GM12878 (cell line): ENCODE results near the gene ACVR1B. TPM values are rescaled to one million over a fixed set of nuclear protein-coding genes. Genes with fewer than 3 reads are reported as not detected.

Experiments used
- ATAC-seq: fragments of 200-7000 bp; cut with Tn5 transposase; 3 replicates; pipeline ENCODE4 v1.9.1; 2020; ENCODE audit warnings: mild to moderate bottlenecking, moderate library complexity
- BruUV-seq: library from RNA; stranded (reverse); fragments of 400-500 nt; replicated peaks from 2 replicates; lab custom pipeline; 2021; lab: Mats Ljungman, UMichigan
- CTCF ChIA-PET: fragments of 300-600 bp; sonication (Branson Sonifier 250); formaldehyde crosslinking; extraction: SDS; loops from one replicate; lab custom pipeline; 2021; ENCODE audit warnings: inconsistent platforms; lab: Yijun Ruan, JAX
- POLR2A ChIA-PET: fragments of 350-600 bp; formaldehyde crosslinking; extraction: SDS; loops from one replicate; lab custom pipeline; 2021; ENCODE audit warnings: inconsistent platforms; lab: Charles Lee
- RAD21 ChIA-PET: fragments of 300-600 bp; sonication (Branson Sonifier 250); formaldehyde crosslinking; loops from one replicate; lab custom pipeline; 2023; ENCODE audit warnings: antibody characterized with exemption; ENCODE audit not compliant: unreplicated experiment; lab: Charles Lee
- SMC1A ChIA-PET: fragments of 300-600 bp; sonication (Branson Sonifier 250); formaldehyde crosslinking; loops from one replicate; lab custom pipeline; 2023; ENCODE audit not compliant: unreplicated experiment, uncharacterized antibody; lab: Charles Lee
- DNase-seq: peaks from one replicate; pipeline ENCODE4 v3.0.0-alpha.2; 2011; ENCODE audit warnings: low read depth, low spot score
- FAIRE-seq: peaks from 3 replicates; lab custom pipeline; 2011; peaks lifted over from hg19 to GRCh38; lab: Jason Lieb, UNC
- H2AFZ ChIP-seq: 2 replicates; pipeline ENCODE4 v1.6.0; 2011; ENCODE audit warnings: low read depth, low read length, control low read depth; ENCODE audit not compliant: control insufficient read depth
- H3K27ac ChIP-seq: 2 replicates; pipeline ENCODE4 v1.5.1; 2011; ENCODE audit warnings: control low read depth; ENCODE audit not compliant: control insufficient read depth, insufficient read depth
- H3K27me3 ChIP-seq, 2 experiments: replicated peaks in 1 of 2; 2 replicates each; pipeline versions ENCODE4 v1.6.0 to v1.6.1; 2011; ENCODE audit warnings: low read length in 1 of 2; ENCODE audit not compliant: control insufficient read depth in 2 of 2, insufficient read depth in 2 of 2
- H3K36me3 ChIP-seq, 2 experiments: 2 replicates each; pipeline ENCODE4 v1.5.1; 2011; ENCODE audit warnings: low read length in 1 of 2; ENCODE audit not compliant: control insufficient read depth in 2 of 2, insufficient read depth in 2 of 2
- H3K4me1 ChIP-seq: 2 replicates; pipeline ENCODE4 v1.6.1; 2011; ENCODE audit warnings: mild to moderate bottlenecking, low read length, moderate library complexity, mixed read lengths; ENCODE audit not compliant: control insufficient read depth, insufficient read depth
- H3K4me2 ChIP-seq: 2 replicates; pipeline ENCODE4 v1.6.0; 2011; ENCODE audit warnings: control low read depth; ENCODE audit not compliant: control insufficient read depth, insufficient read depth
- H3K4me3 ChIP-seq: fragments of 200-600 bp; sonication (generic); 2 replicates; pipeline ENCODE4 v1.5.1; 2016
- H3K79me2 ChIP-seq: 2 replicates; pipeline ENCODE4 v1.6.0; 2011; ENCODE audit warnings: low read length; ENCODE audit not compliant: control insufficient read depth, insufficient read depth
- H3K9ac ChIP-seq: 2 replicates; pipeline ENCODE4 v1.8.0; 2011; ENCODE audit warnings: low read length, control low read depth, mixed read lengths; ENCODE audit not compliant: control insufficient read depth, insufficient read depth
- H3K9me3 ChIP-seq: replicated peaks from 3 replicates; pipeline ENCODE4 v1.5.1; 2011; ENCODE audit warnings: mild to moderate bottlenecking, low read length; ENCODE audit not compliant: control insufficient read depth, insufficient read depth
- H4K20me1 ChIP-seq: 2 replicates; pipeline ENCODE4 v1.6.0; 2011; ENCODE audit not compliant: control insufficient read depth, insufficient read depth
- DPF2 ChIP-seq: fragments of 450-650 bp; IDR thresholded peaks from 2 replicates; pipeline ENCODE4 v1.6.1; 2017; ENCODE audit warnings: mild to moderate bottlenecking
- EP300 ChIP-seq, 2 experiments: fragments of 150-350 bp in 1 of 2; IDR thresholded peaks; 2 replicates each; pipeline ENCODE4 v1.6.1; 2011 to 2012; ENCODE audit warnings: low read depth in 2 of 2, low read length in 2 of 2, borderline replicate concordance in 1 of 2, improper control_type of control experiment in 1 of 2, inconsistent platforms in 1 of 2; ENCODE audit not compliant: control insufficient read depth in 1 of 2
- GABPA ChIP-seq: IDR thresholded peaks from 2 replicates; pipeline ENCODE4 v1.6.1; 2014; ENCODE audit warnings: antibody characterized with exemption, low read depth, mild to moderate bottlenecking, inconsistent platforms
- RUNX3 ChIP-seq: IDR thresholded peaks from 2 replicates; pipeline ENCODE4 v1.6.1; 2012; ENCODE audit warnings: low read length, inconsistent platforms
- TARDBP ChIP-seq: IDR thresholded peaks from 2 replicates; pipeline ENCODE4 v1.6.1; 2016; ENCODE audit warnings: borderline replicate concordance
- TBL1XR1 ChIP-seq: IDR thresholded peaks from 2 replicates; pipeline ENCODE4 v1.6.1; 2012; ENCODE audit warnings: low read depth, low read length, improper control_type of control experiment
- ZNF24 ChIP-seq: fragments of 450-650 bp; IDR thresholded peaks from 2 replicates; pipeline ENCODE4 v1.6.1; 2017; ENCODE audit warnings: antibody characterized with exemption, mild to moderate bottlenecking
- WGBS: methylation state at CpG from one replicate; pipeline ENCODE4 v1.1.6; 2016; ENCODE audit warnings: low lambda C conversion rate; ENCODE audit not compliant: insufficient replicate concordance, insufficient coverage; ENCODE audit errors: missing lambda C conversion rate; 5-methylcytosine and 5-hydroxymethylcytosine counted together
- in situ Hi-C: fragments of 300-500 bp; cut with MboI; formaldehyde crosslinking; loops from 9 replicates; pipeline ENCODE4 v1.14.3; 2018; ENCODE audit warnings: mixed read lengths
- intact Hi-C: fragments of 100-400 bp; cut with micrococcal nuclease; formaldehyde crosslinking; loops from one replicate; pipeline ENCODE4 v1.14.2; 2022; ENCODE audit not compliant: unreplicated experiment
- polyA plus RNA-seq, 11 experiments: library from polyadenylated mRNA; depleted of rRNA in 4 of 11; unstranded in 6 of 11; stranded (reverse) in 5 of 11; fragments of >200 nt; fragmentation: Nextera tagmentation in 4 of 11; fragmentation: Illumina TruSeq in 1 of 11; extraction: Ambion mirVana in 4 of 11; extraction: Trizol in 1 of 11; gene quantifications; 1 replicate in 1 of 11; 2 replicates in 10 of 11; pipeline versions ENCODE4 v1.2.1 to v1.2.3, GENCODE V29; 2011 to 2016; ENCODE audit warnings: inconsistent platforms in 2 of 11, missing spikeins in 2 of 11, low read depth in 1 of 11
- total RNA-seq, 4 experiments: library from RNA; depleted of rRNA in 3 of 4; stranded (reverse); fragments of >200 nt in 3 of 4; fragmentation: Illumina TruSeq in 1 of 4; extraction: Trizol in 1 of 4; gene quantifications; 2 replicates each; pipeline versions ENCODE4 v1.2.1 to v1.2.3, GENCODE V29; 2013 to 2021
- TF ChIP-seq, protein P1 (sequence below): fragments of 450-650 bp; IDR thresholded peaks from 2 replicates; pipeline ENCODE4 v1.6.1; 2016; ENCODE audit warnings: mild to moderate bottlenecking
- TF ChIP-seq, protein P2 (sequence below): fragments of 450-650 bp; IDR thresholded peaks from 2 replicates; pipeline ENCODE4 v1.6.1; 2017; ENCODE audit warnings: mild to moderate bottlenecking
- TF ChIP-seq, protein P3 (sequence below): fragments of 450-650 bp; IDR thresholded peaks from 2 replicates; pipeline ENCODE4 v1.6.1; 2017; ENCODE audit warnings: low read depth, mild to moderate bottlenecking, moderate library complexity
- TF ChIP-seq, protein P4 (sequence below): IDR thresholded peaks from 2 replicates; pipeline ENCODE4 v1.6.1; 2011; ENCODE audit warnings: borderline replicate concordance, low read depth, mild to moderate bottlenecking, moderate library complexity, low read length; ENCODE audit not compliant: insufficient read depth, poor library complexity, severe bottlenecking
- TF ChIP-seq, protein P5 (sequence below): fragments of 450-650 bp; IDR thresholded peaks from 2 replicates; pipeline ENCODE4 v1.6.1; 2016; ENCODE audit warnings: mild to moderate bottlenecking, moderate library complexity, borderline replicate concordance

Gene ACVR1B
- total and polyA plus RNA-seq, 10 of the 15 experiments (the other 5 are each of a cell fraction or from before 2014, with no cell fraction given) = 0.02 to 0.69 (median 0.16) TPM; not detected in 2

DNA sequence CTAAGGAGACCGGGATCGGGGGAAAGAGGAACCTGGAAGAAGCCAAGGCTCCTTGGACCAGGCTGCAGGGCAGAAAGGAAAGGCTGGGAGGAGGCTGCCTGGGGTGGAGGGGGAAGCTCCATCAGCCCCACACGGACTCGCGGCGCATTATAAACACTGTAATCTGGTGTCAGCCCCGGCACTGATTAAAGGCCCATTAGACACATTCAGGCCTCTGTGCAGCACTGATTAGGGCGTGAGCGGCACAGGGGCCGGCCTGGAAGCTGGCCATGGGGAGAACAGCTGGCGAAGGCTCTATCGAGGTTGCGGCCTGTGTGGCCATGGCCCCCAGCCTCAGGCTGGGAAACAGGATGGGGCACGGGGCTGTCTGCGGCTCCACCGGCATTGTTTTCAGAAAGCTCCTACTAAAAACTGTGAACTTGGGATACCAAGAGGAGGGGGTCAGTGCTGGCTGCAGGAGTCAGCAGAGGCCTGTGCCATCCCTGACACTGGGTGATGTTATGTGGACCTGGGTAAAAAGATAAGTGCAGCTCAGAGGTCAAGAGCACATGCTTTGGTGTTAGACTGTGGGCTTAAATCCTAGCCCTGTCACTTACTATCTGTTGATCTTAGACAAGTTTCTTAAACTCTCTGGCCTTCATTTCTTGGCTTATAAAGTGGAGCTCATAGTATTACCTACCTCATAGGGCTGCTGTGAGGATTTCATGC, 33.6 kb upstream of the ACVR1B start:
- peaks cover 3% of the 10 kb centered on the region for H3K4me1 ChIP-seq
- FAIRE-seq (peak; percentile 54), DNase-seq (no peak), ATAC-seq (no peak)
- no peaks in the 10 kb centered on the region for H3K9me3 ChIP-seq
- H3K4me2 ChIP-seq = no peak overlapping the region
- CTCF ChIA-PET = no interaction called here
- H2AFZ ChIP-seq = no peak overlapping the region
- intact Hi-C loops (no loop called here), in situ Hi-C loops (no loop called here)
- SMC1A ChIA-PET = no interaction called here
- no peak overlapping the region for H3K27ac ChIP-seq
- no peaks in the 10 kb centered on the region for H3K79me2 ChIP-seq
- no peak overlapping the region for H3K9ac ChIP-seq
- BruUV-seq = no TSS peak
- H3K4me3 ChIP-seq = no peak overlapping the region
- RAD21 ChIA-PET = no interaction called here
- WGBS = 71% methylated on average over 16 of the region's 16 CpGs
- POLR2A ChIA-PET = no interaction called here
- no peaks in the 10 kb centered on the region for H4K20me1 ChIP-seq
- no peaks in the 10 kb centered on the region for H3K36me3 ChIP-seq
- H3K27me3 ChIP-seq = no peaks in the 10 kb centered on the region
- TF ChIP-seq, protein P1, sequence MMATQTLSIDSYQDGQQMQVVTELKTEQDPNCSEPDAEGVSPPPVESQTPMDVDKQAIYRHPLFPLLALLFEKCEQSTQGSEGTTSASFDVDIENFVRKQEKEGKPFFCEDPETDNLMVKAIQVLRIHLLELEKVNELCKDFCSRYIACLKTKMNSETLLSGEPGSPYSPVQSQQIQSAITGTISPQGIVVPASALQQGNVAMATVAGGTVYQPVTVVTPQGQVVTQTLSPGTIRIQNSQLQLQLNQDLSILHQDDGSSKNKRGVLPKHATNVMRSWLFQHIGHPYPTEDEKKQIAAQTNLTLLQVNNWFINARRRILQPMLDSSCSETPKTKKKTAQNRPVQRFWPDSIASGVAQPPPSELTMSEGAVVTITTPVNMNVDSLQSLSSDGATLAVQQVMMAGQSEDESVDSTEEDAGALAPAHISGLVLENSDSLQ = no peak
- TF ChIP-seq ZNF24 (no peak), EP300 (IDR thresholded peaks at IDR 0.05; ENCODE audit: borderline replicate concordance in 1 of 2, control insufficient read depth in 1 of 2, low read depth in 2 of 2, low read length in 2 of 2) (no peak), RUNX3 (no peak), TARDBP (no peak), TBL1XR1 (no peak), DPF2 (no peak), GABPA (no peak)
- TF ChIP-seq, protein P2, sequence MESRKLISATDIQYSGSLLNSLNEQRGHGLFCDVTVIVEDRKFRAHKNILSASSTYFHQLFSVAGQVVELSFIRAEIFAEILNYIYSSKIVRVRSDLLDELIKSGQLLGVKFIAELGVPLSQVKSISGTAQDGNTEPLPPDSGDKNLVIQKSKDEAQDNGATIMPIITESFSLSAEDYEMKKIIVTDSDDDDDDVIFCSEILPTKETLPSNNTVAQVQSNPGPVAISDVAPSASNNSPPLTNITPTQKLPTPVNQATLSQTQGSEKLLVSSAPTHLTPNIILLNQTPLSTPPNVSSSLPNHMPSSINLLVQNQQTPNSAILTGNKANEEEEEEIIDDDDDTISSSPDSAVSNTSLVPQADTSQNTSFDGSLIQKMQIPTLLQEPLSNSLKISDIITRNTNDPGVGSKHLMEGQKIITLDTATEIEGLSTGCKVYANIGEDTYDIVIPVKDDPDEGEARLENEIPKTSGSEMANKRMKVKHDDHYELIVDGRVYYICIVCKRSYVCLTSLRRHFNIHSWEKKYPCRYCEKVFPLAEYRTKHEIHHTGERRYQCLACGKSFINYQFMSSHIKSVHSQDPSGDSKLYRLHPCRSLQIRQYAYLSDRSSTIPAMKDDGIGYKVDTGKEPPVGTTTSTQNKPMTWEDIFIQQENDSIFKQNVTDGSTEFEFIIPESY = no peak
- TF ChIP-seq, protein P3, sequence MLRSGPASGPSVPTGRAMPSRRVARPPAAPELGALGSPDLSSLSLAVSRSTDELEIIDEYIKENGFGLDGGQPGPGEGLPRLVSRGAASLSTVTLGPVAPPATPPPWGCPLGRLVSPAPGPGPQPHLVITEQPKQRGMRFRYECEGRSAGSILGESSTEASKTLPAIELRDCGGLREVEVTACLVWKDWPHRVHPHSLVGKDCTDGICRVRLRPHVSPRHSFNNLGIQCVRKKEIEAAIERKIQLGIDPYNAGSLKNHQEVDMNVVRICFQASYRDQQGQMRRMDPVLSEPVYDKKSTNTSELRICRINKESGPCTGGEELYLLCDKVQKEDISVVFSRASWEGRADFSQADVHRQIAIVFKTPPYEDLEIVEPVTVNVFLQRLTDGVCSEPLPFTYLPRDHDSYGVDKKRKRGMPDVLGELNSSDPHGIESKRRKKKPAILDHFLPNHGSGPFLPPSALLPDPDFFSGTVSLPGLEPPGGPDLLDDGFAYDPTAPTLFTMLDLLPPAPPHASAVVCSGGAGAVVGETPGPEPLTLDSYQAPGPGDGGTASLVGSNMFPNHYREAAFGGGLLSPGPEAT = no peak
- TF ChIP-seq, protein P4, sequence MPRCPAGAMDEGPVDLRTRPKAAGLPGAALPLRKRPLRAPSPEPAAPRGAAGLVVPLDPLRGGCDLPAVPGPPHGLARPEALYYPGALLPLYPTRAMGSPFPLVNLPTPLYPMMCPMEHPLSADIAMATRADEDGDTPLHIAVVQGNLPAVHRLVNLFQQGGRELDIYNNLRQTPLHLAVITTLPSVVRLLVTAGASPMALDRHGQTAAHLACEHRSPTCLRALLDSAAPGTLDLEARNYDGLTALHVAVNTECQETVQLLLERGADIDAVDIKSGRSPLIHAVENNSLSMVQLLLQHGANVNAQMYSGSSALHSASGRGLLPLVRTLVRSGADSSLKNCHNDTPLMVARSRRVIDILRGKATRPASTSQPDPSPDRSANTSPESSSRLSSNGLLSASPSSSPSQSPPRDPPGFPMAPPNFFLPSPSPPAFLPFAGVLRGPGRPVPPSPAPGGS = no peak
- TF ChIP-seq, protein P5, sequence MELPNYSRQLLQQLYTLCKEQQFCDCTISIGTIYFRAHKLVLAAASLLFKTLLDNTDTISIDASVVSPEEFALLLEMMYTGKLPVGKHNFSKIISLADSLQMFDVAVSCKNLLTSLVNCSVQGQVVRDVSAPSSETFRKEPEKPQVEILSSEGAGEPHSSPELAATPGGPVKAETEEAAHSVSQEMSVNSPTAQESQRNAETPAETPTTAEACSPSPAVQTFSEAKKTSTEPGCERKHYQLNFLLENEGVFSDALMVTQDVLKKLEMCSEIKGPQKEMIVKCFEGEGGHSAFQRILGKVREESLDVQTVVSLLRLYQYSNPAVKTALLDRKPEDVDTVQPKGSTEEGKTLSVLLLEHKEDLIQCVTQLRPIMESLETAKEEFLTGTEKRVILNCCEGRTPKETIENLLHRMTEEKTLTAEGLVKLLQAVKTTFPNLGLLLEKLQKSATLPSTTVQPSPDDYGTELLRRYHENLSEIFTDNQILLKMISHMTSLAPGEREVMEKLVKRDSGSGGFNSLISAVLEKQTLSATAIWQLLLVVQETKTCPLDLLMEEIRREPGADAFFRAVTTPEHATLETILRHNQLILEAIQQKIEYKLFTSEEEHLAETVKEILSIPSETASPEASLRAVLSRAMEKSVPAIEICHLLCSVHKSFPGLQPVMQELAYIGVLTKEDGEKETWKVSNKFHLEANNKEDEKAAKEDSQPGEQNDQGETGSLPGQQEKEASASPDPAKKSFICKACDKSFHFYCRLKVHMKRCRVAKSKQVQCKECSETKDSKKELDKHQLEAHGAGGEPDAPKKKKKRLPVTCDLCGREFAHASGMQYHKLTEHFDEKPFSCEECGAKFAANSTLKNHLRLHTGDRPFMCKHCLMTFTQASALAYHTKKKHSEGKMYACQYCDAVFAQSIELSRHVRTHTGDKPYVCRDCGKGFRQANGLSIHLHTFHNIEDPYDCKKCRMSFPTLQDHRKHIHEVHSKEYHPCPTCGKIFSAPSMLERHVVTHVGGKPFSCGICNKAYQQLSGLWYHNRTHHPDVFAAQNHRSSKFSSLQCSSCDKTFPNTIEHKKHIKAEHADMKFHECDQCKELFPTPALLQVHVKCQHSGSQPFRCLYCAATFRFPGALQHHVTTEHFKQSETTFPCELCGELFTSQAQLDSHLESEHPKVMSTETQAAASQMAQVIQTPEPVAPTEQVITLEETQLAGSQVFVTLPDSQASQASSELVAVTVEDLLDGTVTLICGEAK = no peak
